Stimulated activated CD8-positive, alpha-beta memory T cell treated with anti-CD3 and anti-CD28 coated beads, Interleukin-7, amount 100 ng/mL, for 48 hours (primary cell): ENCODE results near the gene LSM12.
A peak's percentile ranks its signal among the peaks of the same experiment; 100 is the strongest.
"Not testable (repeated sequence)": the region's sequence is repeated elsewhere in the genome, so short reads cannot be mapped to it uniquely, and the experiment has no call there.

Experiments
- DNase-seq, 2 donors: peaks; one replicate each; pipeline ENCODE4 v3.0.0-alpha.2; 2020; ENCODE audit warnings: low read depth in 1 of 2; ENCODE audit errors: extremely low read depth in 1 of 2

The LSM12 gene

DNA sequence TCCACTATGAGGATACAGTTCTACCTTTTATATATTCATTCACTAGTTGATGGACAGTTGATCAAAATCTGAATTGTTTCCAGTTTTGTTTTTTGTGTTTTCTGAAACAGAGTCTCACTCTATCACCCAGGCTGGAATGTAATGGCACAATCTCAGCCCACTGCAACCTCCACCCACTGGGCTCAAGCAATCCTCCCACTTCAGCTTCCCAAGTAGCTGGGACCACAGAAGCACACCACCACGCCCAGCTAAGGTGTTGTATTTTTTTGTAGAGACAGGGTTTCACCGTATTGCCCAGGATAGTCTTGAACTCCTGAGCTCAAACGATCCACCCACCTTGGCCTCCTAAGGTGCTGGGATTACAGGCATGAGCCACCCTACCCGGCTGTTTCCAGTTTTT is 21.0 kb downstream of the LSM12 start:
- DNase-seq = no peak

- DNase-seq = no peak
Measured at GRCh38 chr17:44044071-44044470, 22.4 kb downstream of the LSM12 start.

GRCh38 chr17:44043272-44043696 is 23.2 kb downstream of the LSM12 start:
- DNase-seq = no peak

DNA sequence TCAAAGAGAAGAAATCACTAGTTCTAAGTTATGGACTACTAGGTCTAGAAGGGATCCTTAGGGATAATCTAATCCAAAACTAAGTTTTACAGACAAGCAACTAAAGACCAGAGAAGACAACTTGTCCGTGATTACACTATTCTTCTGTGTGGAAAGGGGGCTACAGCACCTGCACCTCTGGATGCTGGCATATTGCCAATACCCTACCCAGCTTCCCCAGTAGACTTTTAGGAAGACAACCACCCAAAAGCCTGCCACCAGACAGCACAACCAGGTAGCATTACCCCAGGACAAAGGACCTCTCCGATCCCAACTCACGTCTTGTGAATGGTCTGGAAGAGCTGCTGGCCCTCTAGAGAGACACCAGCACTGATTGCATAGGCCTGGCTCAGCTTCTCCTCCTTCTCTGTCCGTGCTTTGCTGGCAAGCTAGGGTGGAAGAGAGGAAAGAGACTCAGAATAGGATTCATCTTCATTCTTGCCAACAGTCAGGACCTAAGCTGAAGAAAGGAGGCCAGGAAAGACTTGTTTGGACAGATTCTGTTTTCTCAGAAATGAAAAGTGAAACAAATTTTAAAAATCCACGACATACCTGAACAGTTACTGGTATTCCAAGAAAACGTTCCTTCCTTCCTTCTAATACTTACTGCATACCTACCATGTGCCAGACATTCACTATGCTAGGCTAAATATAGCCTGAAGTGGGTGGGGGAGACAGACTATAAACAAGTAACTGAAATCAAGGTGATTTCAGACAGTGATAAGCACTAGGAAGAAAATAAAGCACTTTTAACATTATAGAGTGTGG is 26.4 kb downstream of the LSM12 start:
- no peak for DNase-seq

GRCh38 chr17:44038604-44039011 is 27.9 kb downstream of the LSM12 start:
- no peak for DNase-seq

GRCh38 chr17:44037471-44037870 is 29.0 kb downstream of the LSM12 start:
- DNase-seq = no peak

- DNase-seq = not testable (repeated sequence)
Measured at GRCh38 chr17:44034688-44035087, 31.8 kb downstream of the LSM12 start.

DNA sequence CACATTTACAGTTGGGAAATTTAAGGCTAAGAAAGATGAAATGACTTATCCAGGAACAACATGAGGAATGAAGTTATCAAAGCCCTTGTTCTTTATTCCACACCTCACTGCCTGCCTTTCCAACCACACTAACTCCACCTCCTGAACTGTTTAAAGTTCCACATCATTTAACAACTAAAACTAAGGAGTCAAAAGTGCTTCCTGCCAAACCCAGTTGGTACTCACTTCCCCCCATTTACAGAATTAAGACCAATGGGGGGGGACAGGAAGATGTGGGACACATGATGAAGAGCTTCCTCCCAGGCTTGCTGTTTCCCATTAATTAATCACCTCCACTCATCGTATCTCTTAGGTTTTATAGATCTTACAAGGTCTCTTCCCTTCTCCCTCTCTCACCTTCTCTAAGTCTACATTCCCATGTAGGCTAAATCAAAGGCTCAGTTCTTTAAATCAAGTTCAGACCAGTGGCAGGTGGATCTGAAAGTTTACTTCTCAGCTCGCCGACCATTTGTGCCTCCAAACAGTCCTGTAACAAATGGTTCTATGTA is 32.5 kb downstream of the LSM12 start:
- no peak for DNase-seq

DNA sequence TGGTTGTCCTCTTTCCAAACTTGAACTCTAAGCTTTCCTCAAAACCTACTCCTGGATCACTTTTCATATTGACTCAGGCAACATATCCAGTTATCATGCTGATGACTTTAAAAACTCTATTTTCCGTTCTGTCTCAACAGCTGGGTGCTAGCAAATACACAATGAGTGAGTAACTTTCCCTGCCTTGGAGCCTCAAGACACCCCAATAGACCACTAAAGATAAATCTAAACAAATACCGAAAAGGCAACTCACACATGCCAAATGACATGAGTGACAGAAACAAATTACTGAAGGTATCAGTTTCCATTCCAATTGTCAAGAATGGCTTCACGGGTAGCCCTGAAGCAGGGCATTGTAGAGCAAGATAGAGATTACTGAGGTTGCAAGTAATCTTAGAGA is 36.0 kb downstream of the LSM12 start:
- no peak for DNase-seq

- DNase-seq = no peak
Measured at GRCh38 chr17:44029736-44030135, 36.7 kb downstream of the LSM12 start.

GRCh38 chr17:44024853-44025252 is 41.6 kb downstream of the LSM12 start:
- no peak for DNase-seq

DNA sequence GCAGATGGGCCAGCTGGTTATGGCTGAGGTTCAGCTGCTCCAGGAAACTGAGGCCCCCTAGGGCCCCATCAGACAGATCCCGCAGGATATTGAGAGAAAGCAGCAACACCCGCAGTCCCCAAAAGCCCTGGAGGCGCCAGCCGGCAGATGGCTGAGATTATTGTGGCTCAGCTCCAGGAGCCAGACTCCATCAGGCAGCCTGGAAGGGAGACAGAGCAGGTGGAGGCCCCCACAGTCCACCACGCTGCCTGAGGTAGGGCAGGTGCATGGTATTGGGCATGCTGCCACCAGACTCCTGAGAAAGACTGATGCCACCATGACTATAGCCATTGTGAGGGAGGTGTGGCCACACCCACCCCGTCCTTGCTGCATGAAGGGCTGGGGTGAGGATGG is 42.2 kb downstream of the LSM12 start:
- no peak for DNase-seq

DNA sequence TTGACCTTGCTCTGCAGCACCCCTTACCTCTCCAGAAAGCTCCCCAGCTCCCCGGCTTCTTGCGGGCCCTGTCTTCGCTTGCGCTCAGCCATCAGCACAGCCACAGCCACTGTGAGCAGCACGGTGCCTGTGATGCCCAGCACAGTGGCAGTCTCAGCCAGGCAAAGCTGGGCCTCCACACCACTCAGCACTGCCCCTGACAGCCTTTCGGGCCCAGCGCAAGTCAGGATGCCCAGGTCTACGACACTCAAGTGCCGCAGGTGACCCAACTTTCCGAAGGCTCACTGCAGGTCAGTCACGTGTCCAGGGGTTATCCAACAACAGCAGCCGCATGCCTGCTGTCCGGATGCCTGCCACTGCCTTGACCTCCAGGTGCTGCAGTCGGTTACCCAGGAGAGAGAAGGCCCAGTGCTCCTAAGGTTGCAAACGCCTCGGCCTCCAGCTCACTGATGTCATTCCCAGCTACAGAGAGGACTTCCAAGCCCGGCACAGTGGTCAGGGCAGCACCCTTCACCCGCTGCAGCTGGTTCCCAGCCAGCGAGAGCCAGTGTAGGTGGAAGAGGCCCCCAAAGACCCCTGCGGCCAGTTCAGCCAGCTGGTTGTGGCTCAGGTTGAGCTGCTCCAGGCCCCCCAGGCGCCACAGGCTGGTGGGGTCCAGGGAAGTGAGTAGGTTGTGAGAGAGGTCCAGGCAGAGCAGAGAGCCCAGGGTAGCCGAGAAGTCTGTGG is 42.8 kb downstream of the LSM12 start:
- DNase-seq = no peak

GRCh38 chr17:44022246-44022645 is 44.2 kb downstream of the LSM12 start:
- no peak for DNase-seq

- not testable (repeated sequence) for DNase-seq
Measured at GRCh38 chr17:44021227-44021626, 45.2 kb downstream of the LSM12 start.

DNA sequence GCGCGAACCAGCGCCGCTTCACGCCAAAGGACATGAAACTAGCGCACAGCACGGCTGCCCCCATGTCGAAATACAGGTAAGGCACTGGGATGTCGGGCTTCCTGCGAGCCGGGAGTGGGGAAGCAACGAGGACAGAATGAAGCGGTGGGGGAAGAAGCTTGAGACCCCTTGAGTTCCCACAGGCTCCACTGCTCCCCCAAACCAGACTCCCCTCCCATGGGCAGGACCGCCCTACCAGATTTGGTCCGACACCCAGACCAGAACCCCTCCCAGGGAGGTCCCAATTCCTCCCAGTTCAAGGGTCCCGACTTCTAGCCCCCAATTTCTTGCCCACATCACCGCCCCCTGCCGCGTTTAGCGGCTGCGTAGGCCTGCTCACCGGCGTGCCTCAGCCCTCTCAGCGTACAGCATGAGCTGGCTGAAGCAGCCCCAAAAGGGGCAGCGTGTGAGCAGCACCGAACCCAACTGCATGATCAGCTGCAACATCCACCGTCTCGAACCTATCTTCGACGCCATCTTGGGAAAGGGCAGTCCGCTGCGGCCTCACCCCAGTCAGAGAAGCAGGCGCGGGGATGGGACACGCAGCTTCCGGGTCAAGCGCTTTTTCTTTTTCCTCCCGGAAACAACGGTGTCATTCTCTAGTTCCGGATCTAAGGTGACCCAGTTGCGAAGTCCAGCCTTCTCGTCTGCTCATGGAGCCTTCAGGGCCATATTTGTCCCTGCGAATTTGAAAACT is 51.9 kb downstream of the LSM12 start, which contains the start of gene TMEM101:
TSS of gene TMEM101 (minus strand) at position 527 of the 736 bp plus-strand sequence. CDS start at position 516, 11 bp downstream.
- DNase-seq = peak; percentile 67 to 83

- no peak for DNase-seq
Measured at GRCh38 chr17:44014133-44014436, 52.4 kb downstream of the LSM12 start.

- DNase-seq = no peak
Measured at GRCh38 chr17:44012874-44013273, 53.6 kb downstream of the LSM12 start.

GRCh38 chr17:44012391-44012790 is 54.1 kb downstream of the LSM12 start:
- no peak for DNase-seq

- DNase-seq = no peak
Measured at GRCh38 chr17:44011876-44012275, 54.6 kb downstream of the LSM12 start.

- no peak for DNase-seq
Measured at GRCh38 chr17:44010966-44011647, 55.4 kb downstream of the LSM12 start.
